B cell (primary cell): ENCODE measurements around the gene CFAP70. TPM values are rescaled to one million over a fixed set of nuclear protein-coding genes. Genes with fewer than 3 reads are reported as not detected.

Experiments used
- ATAC-seq: fragments of 200-7000 bp; cut with Tn5 transposase; one replicate; pipeline ENCODE4 v1.10.0; 2021; ENCODE audit warnings: low read depth, mild to moderate bottlenecking, moderate number of reproducible peaks, moderate library complexity
- CTCF ChIA-PET: fragments of 350-600 bp; sonication (Branson Sonifier 250); formaldehyde crosslinking; loops from one replicate; lab custom pipeline; 2021; ENCODE audit warnings: antibody characterized with exemption, inconsistent platforms; lab: Charles Lee
- POLR2A ChIA-PET: fragments of 350-600 bp; sonication (Branson Sonifier 250); formaldehyde crosslinking; loops from one replicate; lab custom pipeline; 2021; ENCODE audit warnings: antibody characterized with exemption; lab: Charles Lee
- DNase-seq: peaks from one replicate; pipeline ENCODE4 v3.0.0; 2013
- H2AFZ ChIP-seq: 2 replicates; pipeline ENCODE4 v1.6.1; 2012; ENCODE audit warnings: mild to moderate bottlenecking, low read depth, low read length; ENCODE audit not compliant: insufficient read depth, poor library complexity, severe bottlenecking
- H3K27ac ChIP-seq, 2 donors: 1 replicate in 1 of 2; 2 replicates in 1 of 2; pipeline ENCODE4 v1.5.1; 2012 to 2013; ENCODE audit warnings: low read length in 2 of 2, mild to moderate bottlenecking in 2 of 2, moderate library complexity in 1 of 2
- H3K27me3 ChIP-seq, 4 experiments: fragments of 200-600 bp in 1 of 4; sonication (generic) in 1 of 4; replicated peaks in 1 of 4; 1 replicate in 2 of 4; 2 replicates in 2 of 4; pipeline versions ENCODE4 v1.6.1 to v1.7.0; 2013 to 2016; ENCODE audit warnings: low read length in 3 of 4, mild to moderate bottlenecking in 2 of 4, mixed read lengths in 1 of 4, moderate library complexity in 1 of 4; ENCODE audit not compliant: insufficient read depth in 4 of 4, control insufficient read depth in 3 of 4; ENCODE audit errors: control extremely low read depth in 1 of 4
- H3K36me3 ChIP-seq, 2 experiments: replicated peaks in 1 of 2; 1 replicate in 1 of 2; 2 replicates in 1 of 2; pipeline versions ENCODE4 v1.6.1 to v1.7.1; 2013; ENCODE audit warnings: low read length in 1 of 2; ENCODE audit not compliant: insufficient read depth in 2 of 2, control insufficient read depth in 1 of 2; ENCODE audit errors: control extremely low read depth in 1 of 2, extremely low read depth in 1 of 2
- H3K4me1 ChIP-seq, 2 donors: fragments of 200-600 bp in 1 of 2; sonication (generic) in 1 of 2; 1 replicate in 1 of 2; 2 replicates in 1 of 2; pipeline versions ENCODE4 v1.5.1 to v1.6.1; 2013 to 2017; ENCODE audit warnings: low read length in 2 of 2; ENCODE audit not compliant: control insufficient read depth in 2 of 2, insufficient read depth in 2 of 2
- H3K4me2 ChIP-seq: replicated peaks from 2 replicates; pipeline ENCODE3; 2012; ENCODE audit warnings: mild to moderate bottlenecking, low read depth, low read length; ENCODE audit not compliant: poor library complexity, severe bottlenecking
- H3K4me3 ChIP-seq, 5 experiments: fragments of 200-600 bp in 1 of 5; sonication (generic) in 1 of 5; 1 replicate in 3 of 5; 2 replicates in 2 of 5; pipeline versions ENCODE4 v1.5.1 to v1.7.0; 2011 to 2016; ENCODE audit warnings: low read length in 4 of 5, mild to moderate bottlenecking in 4 of 5, low read depth in 2 of 5, control low read depth in 1 of 5, moderate library complexity in 1 of 5; ENCODE audit not compliant: insufficient read depth in 1 of 5; ENCODE audit errors: control extremely low read depth in 1 of 5, extremely low read depth in 1 of 5
- H3K79me2 ChIP-seq: fragments of 200-600 bp; sonication (generic); one replicate; pipeline ENCODE4 v1.6.0; 2016; ENCODE audit warnings: low read length; ENCODE audit not compliant: control insufficient read depth, insufficient read depth
- H3K9ac ChIP-seq: fragments of 200-600 bp; sonication (generic); 2 replicates; pipeline ENCODE4 v1.6.1; 2017; ENCODE audit warnings: mild to moderate bottlenecking, low read length, moderate library complexity
- H3K9me3 ChIP-seq, 3 donors: one replicate each; pipeline versions ENCODE4 v1.6.1 to v1.7.1; 2013; ENCODE audit warnings: low read length in 2 of 3; ENCODE audit not compliant: control insufficient read depth in 2 of 3, insufficient read depth in 1 of 3; ENCODE audit errors: control extremely low read depth in 1 of 3
- H4K20me1 ChIP-seq: 2 replicates; pipeline ENCODE4 v1.6.0; 2012; ENCODE audit warnings: mild to moderate bottlenecking, low read length; ENCODE audit not compliant: insufficient read depth, control insufficient read depth, poor library complexity, severe bottlenecking
- H3K27ac Mint-ChIP-seq: one replicate; pipeline ENCODE4 v1.8.0; 2021; ENCODE audit warnings: mixed read lengths
- H3K27me3 Mint-ChIP-seq: one replicate; pipeline ENCODE4 v1.8.0; 2021; ENCODE audit warnings: mixed read lengths
- H3K4me1 Mint-ChIP-seq: one replicate; pipeline ENCODE4 v1.8.0; 2021; ENCODE audit warnings: mixed read lengths
- H3K4me3 Mint-ChIP-seq: one replicate; pipeline ENCODE4 v1.8.0; 2021; ENCODE audit warnings: mixed read lengths
- H3K9me3 Mint-ChIP-seq: one replicate; pipeline ENCODE4 v1.8.0; 2022; ENCODE audit warnings: mixed read lengths; ENCODE audit not compliant: insufficient read depth
- EZH2 ChIP-seq: IDR thresholded peaks from 2 replicates; pipeline ENCODE4 v1.6.1; 2012; ENCODE audit warnings: borderline replicate concordance, low read depth, mild to moderate bottlenecking, moderate library complexity, low read length; ENCODE audit not compliant: insufficient read depth, poor library complexity, severe bottlenecking
- WGBS: methylation state at CpG from one replicate; pipeline ENCODE4 v1.1.5; 2013; ENCODE audit warnings: missing lambda C conversion rate; ENCODE audit not compliant: insufficient coverage; 5-methylcytosine and 5-hydroxymethylcytosine counted together
- intact Hi-C: fragments of 100-400 bp; cut with micrococcal nuclease; formaldehyde crosslinking; loops from one replicate; pipeline ENCODE4 v1.10.0; 2022
- polyA plus RNA-seq: library from polyadenylated mRNA; depleted of rRNA; stranded (reverse); fragments of >200 nt; gene quantifications from 2 replicates; pipeline ENCODE4 v1.2.3, GENCODE V29; 2012
- total RNA-seq, 2 donors: library from RNA; stranded (reverse); fragments of 120-200 nt in 1 of 2; gene quantifications; 1 replicate in 1 of 2; 2 replicates in 1 of 2; pipeline versions ENCODE4 v1.2.3 to v1.2.4, GENCODE V29; 2013 to 2022
- TF ChIP-seq, protein P1 (sequence below): fragments of 200-600 bp; IDR thresholded peaks from one replicate; pipeline ENCODE4 v1.8.0; 2022; ENCODE audit warnings: antibody characterized with exemption, mild to moderate bottlenecking

Gene CFAP70
- total and polyA plus RNA-seq, 2 donors (not counting 1 experiment from before 2014, with no cell fraction given) = 1.6 to 3.6 TPM

DNA sequence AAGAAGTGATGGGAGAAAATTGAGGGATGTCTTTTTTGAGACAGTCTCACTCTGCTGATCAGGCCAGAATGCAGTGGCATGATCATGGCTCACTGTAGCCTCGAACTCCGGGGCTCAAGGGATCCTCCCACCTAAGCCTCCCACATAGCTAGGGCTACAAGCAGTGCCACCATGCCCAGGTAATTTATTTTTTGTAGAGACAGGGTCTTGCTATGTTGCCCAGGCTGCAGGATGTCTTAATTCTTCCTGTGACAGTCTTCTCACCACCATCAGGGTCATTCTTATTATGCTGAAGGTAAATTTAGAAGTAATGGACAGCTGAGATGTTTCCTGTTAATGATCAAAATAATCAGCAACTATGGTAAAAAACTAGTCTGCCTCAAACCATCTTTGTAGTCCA, 118.8 kb downstream of the CFAP70 start:
- H3K4me2 ChIP-seq = no peak overlapping the region
- H2AFZ ChIP-seq = no peak overlapping the region
- no peaks in the 10 kb centered on the region for H3K4me1 ChIP-seq
- H3K9ac ChIP-seq = no peak overlapping the region
- Mint-ChIP-seq H3K9me3 (no peaks in the 10 kb centered on the region), H3K27ac (no peak overlapping the region), H3K4me1 (peaks cover 5% of the 10 kb centered on the region), H3K4me3 (no peak overlapping the region), H3K27me3 (no peaks in the 10 kb centered on the region)
- 83% methylated on average over 2 of the region's 2 CpGs for WGBS
- intact Hi-C loops = loop anchor here (10.0 kb wide), 1 partner anchor 885 kb away; the partner anchor contains the start of gene DNAJB12
- POLR2A ChIA-PET = no interaction called here
- no peak for DNase-seq
- CTCF ChIA-PET = interaction anchor here (1.5 kb wide), 1 partner anchor 62 kb away, joined by 3 read pairs; no protein-coding TSS in a partner anchor
- H3K4me3 ChIP-seq = no peak overlapping the region
- no peaks in the 10 kb centered on the region for H4K20me1 ChIP-seq
- no peaks in the 10 kb centered on the region for H3K9me3 ChIP-seq
- H3K27ac ChIP-seq = no peak overlapping the region
- ATAC-seq = no peak
- peaks cover 11 to 40% of the 10 kb centered on the region in 2 experiments for H3K36me3 ChIP-seq
- H3K79me2 ChIP-seq = peaks cover 9% of the 10 kb centered on the region
- TF ChIP-seq, protein P1, sequence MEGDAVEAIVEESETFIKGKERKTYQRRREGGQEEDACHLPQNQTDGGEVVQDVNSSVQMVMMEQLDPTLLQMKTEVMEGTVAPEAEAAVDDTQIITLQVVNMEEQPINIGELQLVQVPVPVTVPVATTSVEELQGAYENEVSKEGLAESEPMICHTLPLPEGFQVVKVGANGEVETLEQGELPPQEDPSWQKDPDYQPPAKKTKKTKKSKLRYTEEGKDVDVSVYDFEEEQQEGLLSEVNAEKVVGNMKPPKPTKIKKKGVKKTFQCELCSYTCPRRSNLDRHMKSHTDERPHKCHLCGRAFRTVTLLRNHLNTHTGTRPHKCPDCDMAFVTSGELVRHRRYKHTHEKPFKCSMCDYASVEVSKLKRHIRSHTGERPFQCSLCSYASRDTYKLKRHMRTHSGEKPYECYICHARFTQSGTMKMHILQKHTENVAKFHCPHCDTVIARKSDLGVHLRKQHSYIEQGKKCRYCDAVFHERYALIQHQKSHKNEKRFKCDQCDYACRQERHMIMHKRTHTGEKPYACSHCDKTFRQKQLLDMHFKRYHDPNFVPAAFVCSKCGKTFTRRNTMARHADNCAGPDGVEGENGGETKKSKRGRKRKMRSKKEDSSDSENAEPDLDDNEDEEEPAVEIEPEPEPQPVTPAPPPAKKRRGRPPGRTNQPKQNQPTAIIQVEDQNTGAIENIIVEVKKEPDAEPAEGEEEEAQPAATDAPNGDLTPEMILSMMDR = no peak
- TF ChIP-seq EZH2 = no peak
- H3K27me3 ChIP-seq = no peaks in the 10 kb centered on the region

DNA sequence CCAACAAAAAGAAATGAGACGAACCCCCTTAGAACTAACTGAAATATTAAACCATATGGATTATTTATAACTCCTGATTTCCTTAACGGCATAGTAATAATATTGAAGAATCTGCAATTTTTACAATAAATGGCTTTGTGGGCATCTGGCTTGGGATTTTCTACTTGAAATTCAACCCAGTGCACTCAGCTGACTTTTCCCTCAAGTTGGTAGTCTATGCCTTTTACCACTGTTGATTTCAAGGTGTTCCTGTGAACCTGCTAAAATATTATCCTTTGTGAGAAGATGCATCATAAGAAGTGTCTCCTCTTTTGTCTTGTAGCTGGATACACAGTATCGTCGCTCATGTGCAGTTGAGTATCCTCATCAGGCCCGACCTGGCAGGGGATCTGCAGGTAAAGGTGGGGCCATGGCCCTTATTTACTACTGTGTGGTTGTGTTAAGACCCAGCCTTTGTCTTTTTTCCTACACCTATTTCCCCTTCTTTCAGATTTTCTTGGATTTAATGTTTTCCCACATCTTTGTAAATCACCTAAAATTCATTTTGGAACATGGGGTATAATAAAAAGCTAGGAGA, 119.6 kb downstream of the CFAP70 start:
- H3K79me2 ChIP-seq = peaks cover under 1% of the 10 kb centered on the region
- ATAC-seq = no peak
- no peak overlapping the region for H3K27ac ChIP-seq
- H3K4me1 ChIP-seq = no peaks in the 10 kb centered on the region
- no peak for DNase-seq
- H3K36me3 ChIP-seq = peaks cover 12 to 35% of the 10 kb centered on the region in 2 experiments
- Mint-ChIP-seq H3K27ac (no peak overlapping the region), H3K4me3 (no peak overlapping the region), H3K4me1 (no peaks in the 10 kb centered on the region), H3K9me3 (no peaks in the 10 kb centered on the region), H3K27me3 (no peaks in the 10 kb centered on the region)
- no peak overlapping the region for H3K4me3 ChIP-seq
- H4K20me1 ChIP-seq = no peaks in the 10 kb centered on the region
- intact Hi-C loops = no loop called here
- TF ChIP-seq, protein P1 = no peak
- TF ChIP-seq EZH2 = no peak
- no peak overlapping the region for H2AFZ ChIP-seq
- no peaks in the 10 kb centered on the region for H3K27me3 ChIP-seq
- H3K9me3 ChIP-seq = no peaks in the 10 kb centered on the region
- POLR2A ChIA-PET = no interaction called here
- 100% methylated on average over 2 of the region's 5 CpGs for WGBS
- H3K9ac ChIP-seq = no peak overlapping the region
- CTCF ChIA-PET = interaction anchor here (1.5 kb wide), 1 partner anchor 63 kb away, joined by 3 read pairs; no protein-coding TSS in a partner anchor
- H3K4me2 ChIP-seq = no peak overlapping the region
